Measurements from ENCODE around the gene INKA1. TPM values are rescaled to one million over a fixed set of nuclear protein-coding genes. Genes with fewer than 3 reads are reported as not detected.
"Not testable (repeated sequence)": the region's sequence is repeated elsewhere in the genome, so short reads cannot be mapped to it uniquely, and the experiment has no call there.

The INKA1 gene
- total RNA-seq, 6 experiments from 2014 or later: 3.2 to 4.3 (median 3.6) TPM

GRCh38 chr3:49772703-49773102 is 30.4 kb upstream of the INKA1 start:
- H3K27ac Mint-ChIP-seq: no peak overlapping the region

GRCh38 chr3:49775538-49775937 is 27.5 kb upstream of the INKA1 start:
- H3K4me1 Mint-ChIP-seq (ENCODE audit: low read depth): peaks cover 31% of the 10 kb centered on the region
- H3K27ac Mint-ChIP-seq: no peak overlapping the region
- TF ChIP-seq, protein P1, sequence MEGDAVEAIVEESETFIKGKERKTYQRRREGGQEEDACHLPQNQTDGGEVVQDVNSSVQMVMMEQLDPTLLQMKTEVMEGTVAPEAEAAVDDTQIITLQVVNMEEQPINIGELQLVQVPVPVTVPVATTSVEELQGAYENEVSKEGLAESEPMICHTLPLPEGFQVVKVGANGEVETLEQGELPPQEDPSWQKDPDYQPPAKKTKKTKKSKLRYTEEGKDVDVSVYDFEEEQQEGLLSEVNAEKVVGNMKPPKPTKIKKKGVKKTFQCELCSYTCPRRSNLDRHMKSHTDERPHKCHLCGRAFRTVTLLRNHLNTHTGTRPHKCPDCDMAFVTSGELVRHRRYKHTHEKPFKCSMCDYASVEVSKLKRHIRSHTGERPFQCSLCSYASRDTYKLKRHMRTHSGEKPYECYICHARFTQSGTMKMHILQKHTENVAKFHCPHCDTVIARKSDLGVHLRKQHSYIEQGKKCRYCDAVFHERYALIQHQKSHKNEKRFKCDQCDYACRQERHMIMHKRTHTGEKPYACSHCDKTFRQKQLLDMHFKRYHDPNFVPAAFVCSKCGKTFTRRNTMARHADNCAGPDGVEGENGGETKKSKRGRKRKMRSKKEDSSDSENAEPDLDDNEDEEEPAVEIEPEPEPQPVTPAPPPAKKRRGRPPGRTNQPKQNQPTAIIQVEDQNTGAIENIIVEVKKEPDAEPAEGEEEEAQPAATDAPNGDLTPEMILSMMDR (IDR thresholded peaks at IDR 0.05): no peak
- 0 out of 2 replicates have a peak, but pooled peaks cover 10% of the 10 kb centered on the region for H3K36me3 Mint-ChIP-seq (ENCODE audit: low read depth)
- no peak overlapping the region for H3K4me3 Mint-ChIP-seq
- no peaks in the 10 kb centered on the region for H3K9me3 Mint-ChIP-seq
- no peaks in the 10 kb centered on the region for H3K27me3 Mint-ChIP-seq (ENCODE audit: insufficient read depth)
- no peak for DNase-seq

More at GRCh38 chr3:49772703-49773102, 30.4 kb upstream of the INKA1 start:
- DNase-seq: no peak
- Mint-ChIP-seq H3K4me1 (ENCODE audit: low read depth) (peaks cover 37% of the 10 kb centered on the region), H3K4me3 (no peak overlapping the region), H3K36me3 (ENCODE audit: low read depth) (peaks cover 10% of the 10 kb centered on the region), H3K9me3 (no peaks in the 10 kb centered on the region), H3K27me3 (ENCODE audit: insufficient read depth) (no peaks in the 10 kb centered on the region)
- TF ChIP-seq, protein P1 (IDR thresholded peaks at IDR 0.05): no peak

DNA sequence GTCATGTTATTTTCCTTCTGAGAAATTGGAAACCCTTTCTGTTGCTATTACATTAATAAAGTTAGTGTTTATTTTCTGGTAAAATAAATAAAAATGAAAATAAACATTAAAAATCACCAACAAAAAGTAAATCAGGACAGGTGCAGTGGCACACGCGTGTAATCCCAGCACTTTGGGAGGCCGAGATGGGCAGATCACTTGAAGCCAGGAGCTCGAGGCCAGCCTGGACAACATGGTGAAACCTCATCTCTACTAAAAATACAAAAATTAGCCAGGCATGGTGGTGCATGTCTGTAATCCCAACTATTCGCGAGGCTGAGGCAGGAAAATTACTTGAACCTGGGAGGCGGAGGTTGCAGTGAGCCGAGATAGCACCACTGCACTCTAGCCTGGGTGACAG is 27.0 kb upstream of the INKA1 start:
- Mint-ChIP-seq H3K4me1 (ENCODE audit: low read depth) (peaks cover 30% of the 10 kb centered on the region), H3K36me3 (ENCODE audit: low read depth) (0 out of 2 replicates have a peak, but pooled peaks cover 10% of the 10 kb centered on the region)
- H3K27ac Mint-ChIP-seq; H3K4me3 Mint-ChIP-seq; DNase-seq; H3K27me3 Mint-ChIP-seq (ENCODE audit: insufficient read depth); H3K9me3 Mint-ChIP-seq: not testable (repeated sequence)

DNA sequence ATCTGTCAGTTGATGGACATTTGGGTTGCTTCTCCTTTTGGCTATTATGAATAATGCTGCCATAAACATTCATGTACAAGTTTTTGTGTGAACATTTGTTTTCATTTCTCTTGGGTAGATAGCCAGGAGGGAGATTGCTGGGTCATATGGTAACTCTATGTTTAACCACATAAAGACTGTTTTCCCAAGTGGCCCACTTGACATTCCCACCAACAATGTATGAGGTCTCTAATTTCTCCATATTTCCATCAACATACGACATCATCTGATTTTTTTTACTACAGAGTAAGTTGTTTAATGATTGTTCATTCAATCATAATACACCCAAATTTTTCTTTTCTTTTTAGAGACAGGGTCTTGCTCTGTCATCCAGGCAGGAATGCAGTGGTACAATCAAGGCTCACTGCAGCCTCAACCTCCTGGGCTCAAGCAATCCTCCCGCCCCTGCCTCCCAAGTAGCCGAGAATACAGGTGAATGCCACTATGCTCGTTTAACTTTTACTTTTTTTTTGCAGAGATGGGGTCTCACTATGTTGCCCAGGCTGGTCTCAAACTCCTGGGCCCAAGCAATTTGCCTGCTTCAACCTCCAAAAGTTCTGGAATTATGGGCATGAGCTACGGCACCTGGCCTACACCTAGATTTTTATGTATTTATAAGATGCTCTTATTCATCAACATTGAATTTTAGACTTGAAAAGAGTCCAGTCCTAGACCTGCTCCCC is 23.5 kb upstream of the INKA1 start:
- no peak for DNase-seq
- Mint-ChIP-seq H3K4me1 (ENCODE audit: low read depth) (peaks cover 30% of the 10 kb centered on the region), H3K27ac (no peak overlapping the region), H3K36me3 (ENCODE audit: low read depth) (peaks cover 10% of the 10 kb centered on the region; the same call in 1 of the 2 replicates), H3K9me3 (no peaks in the 10 kb centered on the region), H3K27me3 (ENCODE audit: insufficient read depth) (no peaks in the 10 kb centered on the region), H3K4me3 (no peak overlapping the region)
- TF ChIP-seq, protein P1 (IDR thresholded peaks at IDR 0.05): no peak

- no peaks in the 10 kb centered on the region for H3K9me3 Mint-ChIP-seq
- DNase-seq: no peak
- H3K27me3 Mint-ChIP-seq (ENCODE audit: insufficient read depth): no peaks in the 10 kb centered on the region
- H3K27ac Mint-ChIP-seq: no peak overlapping the region
- peaks cover 29% of the 10 kb centered on the region for H3K4me1 Mint-ChIP-seq (ENCODE audit: low read depth)
- no peak overlapping the region for H3K4me3 Mint-ChIP-seq
- TF ChIP-seq, protein P1 (IDR thresholded peaks at IDR 0.05): no peak
- H3K36me3 Mint-ChIP-seq (ENCODE audit: low read depth): peaks cover 17% of the 10 kb centered on the region
Observed at GRCh38 chr3:49780080-49780974, 22.7 kb upstream of the INKA1 start.

DNA sequence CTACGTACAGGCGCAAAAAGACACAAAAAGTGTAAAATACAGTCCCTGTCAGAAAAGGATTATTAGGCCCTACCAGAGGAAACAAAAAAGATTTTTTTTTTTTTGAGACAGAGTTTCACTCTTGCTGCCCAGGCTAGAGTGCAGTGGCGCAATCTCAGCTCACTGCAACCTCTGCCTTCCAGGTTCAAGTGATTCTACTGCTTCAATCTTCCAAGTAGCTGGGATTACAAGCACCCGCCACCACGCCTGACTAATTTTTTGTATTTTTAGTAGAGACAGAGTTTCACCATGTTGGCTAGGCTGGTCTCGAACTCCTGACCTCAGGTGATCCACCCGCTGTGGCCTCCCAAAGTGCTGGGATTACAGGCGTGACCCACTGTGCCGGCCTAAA is 22.1 kb upstream of the INKA1 start:
- H3K27ac Mint-ChIP-seq; H3K4me3 Mint-ChIP-seq; H3K27me3 Mint-ChIP-seq (ENCODE audit: insufficient read depth); DNase-seq; H3K9me3 Mint-ChIP-seq: not testable (repeated sequence)
- H3K36me3 Mint-ChIP-seq (ENCODE audit: low read depth): peaks cover 23% of the 10 kb centered on the region
- H3K4me1 Mint-ChIP-seq (ENCODE audit: low read depth): peaks cover 27% of the 10 kb centered on the region
